Measurements from ENCODE around the gene SARNP. TPM values are rescaled to one million over a fixed set of nuclear protein-coding genes. Genes with fewer than 3 reads are reported as not detected.

Gene SARNP
- total and polyA plus RNA-seq, 8 donors: 16.1 to 200 (median 87.1) TPM

- no peak for DNase-seq
- 89 to 99% (median 98%) methylated on average over 4 of the region's 4 CpGs for WGBS, 5 donors
- no peak for TF ChIP-seq EP300 (IDR thresholded peaks at IDR 0.05)
- TF ChIP-seq POLR2AphosphoS5 (IDR thresholded peaks at IDR 0.05): no peak
- no peak for TF ChIP-seq CTCF (IDR thresholded peaks at IDR 0.05)
- TF ChIP-seq POLR2A (IDR thresholded peaks at IDR 0.05): no peak
- Histone ChIP-seq H3K4me3 (no peak overlapping the region), H3K9me3 (no peaks in the 10 kb centered on the region), H3K27me3 (peaks cover 0 to 2% (median 0%) of the 10 kb centered on the region in 3 donors), H3K4me1 (peaks cover 0 to 10% (median 5%) of the 10 kb centered on the region in 4 donors), H3K36me3 (peaks cover 0 to 10% (median 0%) of the 10 kb centered on the region in 4 donors), H3K27ac (peak overlapping the region in 4 of 5 donors; percentile 74 to 80 (median 78))
- intact Hi-C loops (cut with DNase I; ENCODE audit: low total_unique reads): no loop called here
Observed at GRCh38 chr12:55843431-55843830, 25.9 kb upstream of the SARNP start.

GRCh38 chr12:55842681-55843429 is 25.3 kb upstream of the SARNP start, which contains the start of gene MMP19:
Gene MMP19 (minus strand): TSS chr12:55842936. CDS start chr12:55842830, 106 bp downstream.
- peak within 1 kb of the TSS; percentile 31 to 45 (median 40) for H3K4me3 ChIP-seq
- no peaks in the 10 kb centered on the region for H3K27me3 ChIP-seq
- peaks cover 0 to 10% (median 0%) of the 10 kb centered on the region in 4 donors for H3K36me3 ChIP-seq
- TF ChIP-seq CTCF (IDR thresholded peaks at IDR 0.05) (no peak), POLR2AphosphoS5 (IDR thresholded peaks at IDR 0.05) (peak in 2 of 3 donors; percentile 27 to 50)
- H3K4me1 ChIP-seq: peaks cover 0 to 9% (median 4%) of the 10 kb centered on the region in 4 donors
- H3K9me3 ChIP-seq: no peaks in the 10 kb centered on the region
- 51 to 62% (median 60%) methylated on average over 10 of the region's 10 CpGs for WGBS, 5 donors
- H3K27ac ChIP-seq: peak within 1 kb of the TSS; percentile 67 to 80 (median 77)
- intact Hi-C loops (cut with DNase I; ENCODE audit: low total_unique reads): no loop called here
- peak in 1 of 2 donors; percentile 73 for DNase-seq

GRCh38 chr12:55840581-55841351 is 23.2 kb upstream of the SARNP start:
- TF ChIP-seq POLR2A (IDR thresholded peaks at IDR 0.05) (no peak), CTCF (IDR thresholded peaks at IDR 0.05) (no peak), EP300 (IDR thresholded peaks at IDR 0.05) (no peak), POLR2AphosphoS5 (IDR thresholded peaks at IDR 0.05) (no peak)
- WGBS, 5 donors: 88 to 94% (median 92%) methylated on average over 11 of the region's 11 CpGs
- Histone ChIP-seq H3K27me3 (no peaks in the 10 kb centered on the region), H3K4me1 (peaks cover 0 to 9% (median 0%) of the 10 kb centered on the region in 4 donors), H3K27ac (no peak overlapping the region), H3K36me3 (peaks cover 0 to 20% (median 2%) of the 10 kb centered on the region in 4 donors), H3K4me3 (peak overlapping the region in 2 of 4 donors; percentile 37 to 45), H3K9me3 (no peaks in the 10 kb centered on the region)
- intact Hi-C loops (cut with DNase I; ENCODE audit: low total_unique reads): no loop called here
- DNase-seq: no peak

GRCh38 chr12:55839345-55840140 is 22.0 kb upstream of the SARNP start:
- no peak overlapping the region for H3K4me3 ChIP-seq
- no peaks in the 10 kb centered on the region for H3K9me3 ChIP-seq
- no peak for DNase-seq
- intact Hi-C loops (cut with DNase I; ENCODE audit: low total_unique reads): no loop called here
- WGBS, 5 donors: 81 to 86% (median 83%) methylated on average over 8 to 11 of the region's 11 CpGs
- TF ChIP-seq POLR2AphosphoS5 (IDR thresholded peaks at IDR 0.05) (no peak), POLR2A (IDR thresholded peaks at IDR 0.05) (no peak), EP300 (IDR thresholded peaks at IDR 0.05) (no peak), CTCF (IDR thresholded peaks at IDR 0.05) (no peak)
- no peak overlapping the region for H3K27ac ChIP-seq
- H3K27me3 ChIP-seq: no peaks in the 10 kb centered on the region
- H3K4me1 ChIP-seq: peaks cover 0 to 9% (median 0%) of the 10 kb centered on the region in 4 donors
- H3K36me3 ChIP-seq: peaks cover 0 to 20% (median 8%) of the 10 kb centered on the region in 4 donors

All from stomach (tissue), 9 donors.